Measurements from ENCODE around the gene FCN1. TPM values are rescaled to one million over a fixed set of nuclear protein-coding genes. Genes with fewer than 3 reads are reported as not detected.

Gene FCN1
- total RNA-seq, 3 donors from 2014 or later (not counting 1 experiment from before 2014, with no cell fraction given), result 22.7 to 70.3 (median 26.9) TPM

GRCh38 chr9:134962973-134963364 is 45.3 kb upstream of the FCN1 start:
- intact Hi-C loops (cut with micrococcal nuclease), result no loop called here
- Histone ChIP-seq H3K9me3 (ENCODE audit: control insufficient read depth, insufficient read depth, low read length) (no peaks in the 10 kb centered on the region), H3K36me3 (ENCODE audit: control insufficient read depth, insufficient read depth, low read length) (no peaks in the 10 kb centered on the region), H3K4me3 (ENCODE audit: low read length) (no peak overlapping the region), H3K27ac (ENCODE audit: low read length) (no peak overlapping the region), H3K4me1 (ENCODE audit: control insufficient read depth, insufficient read depth, low read length) (peaks cover 3% of the 10 kb centered on the region), H3K27me3 (ENCODE audit: control insufficient read depth, insufficient read depth, low read length) (no peaks in the 10 kb centered on the region)
- no peaks in the 10 kb centered on the region for H3K27me3 Mint-ChIP-seq (ENCODE audit: low read depth in 2 of 2)
- DNase-seq, result no peak
- TF ChIP-seq, protein P1, sequence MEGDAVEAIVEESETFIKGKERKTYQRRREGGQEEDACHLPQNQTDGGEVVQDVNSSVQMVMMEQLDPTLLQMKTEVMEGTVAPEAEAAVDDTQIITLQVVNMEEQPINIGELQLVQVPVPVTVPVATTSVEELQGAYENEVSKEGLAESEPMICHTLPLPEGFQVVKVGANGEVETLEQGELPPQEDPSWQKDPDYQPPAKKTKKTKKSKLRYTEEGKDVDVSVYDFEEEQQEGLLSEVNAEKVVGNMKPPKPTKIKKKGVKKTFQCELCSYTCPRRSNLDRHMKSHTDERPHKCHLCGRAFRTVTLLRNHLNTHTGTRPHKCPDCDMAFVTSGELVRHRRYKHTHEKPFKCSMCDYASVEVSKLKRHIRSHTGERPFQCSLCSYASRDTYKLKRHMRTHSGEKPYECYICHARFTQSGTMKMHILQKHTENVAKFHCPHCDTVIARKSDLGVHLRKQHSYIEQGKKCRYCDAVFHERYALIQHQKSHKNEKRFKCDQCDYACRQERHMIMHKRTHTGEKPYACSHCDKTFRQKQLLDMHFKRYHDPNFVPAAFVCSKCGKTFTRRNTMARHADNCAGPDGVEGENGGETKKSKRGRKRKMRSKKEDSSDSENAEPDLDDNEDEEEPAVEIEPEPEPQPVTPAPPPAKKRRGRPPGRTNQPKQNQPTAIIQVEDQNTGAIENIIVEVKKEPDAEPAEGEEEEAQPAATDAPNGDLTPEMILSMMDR (IDR thresholded peaks at IDR 0.05), result no peak
- no peaks in the 10 kb centered on the region for H3K9me3 Mint-ChIP-seq
- H3K36me3 Mint-ChIP-seq, result no peaks in the 10 kb centered on the region
- WGBS (ENCODE audit: insufficient coverage), result 91% methylated on average over 19 of the region's 19 CpGs
- ATAC-seq, result no peak
- no peak overlapping the region for H3K4me3 Mint-ChIP-seq
- no peak overlapping the region for H3K27ac Mint-ChIP-seq
- H3K4me1 Mint-ChIP-seq, result no peaks in the 10 kb centered on the region

GRCh38 chr9:134962065-134962972 is 44.6 kb upstream of the FCN1 start:
- Mint-ChIP-seq H3K27ac (no peak overlapping the region), H3K36me3 (no peaks in the 10 kb centered on the region), H3K9me3 (no peaks in the 10 kb centered on the region), H3K27me3 (ENCODE audit: low read depth in 2 of 2) (no peaks in the 10 kb centered on the region), H3K4me1 (no peaks in the 10 kb centered on the region), H3K4me3 (no peak overlapping the region)
- WGBS (ENCODE audit: insufficient coverage), result 86% methylated on average over 16 of the region's 16 CpGs
- H3K36me3 ChIP-seq (ENCODE audit: control insufficient read depth, insufficient read depth, low read length), result no peaks in the 10 kb centered on the region
- no peak overlapping the region for H3K27ac ChIP-seq (ENCODE audit: low read length)
- H3K4me3 ChIP-seq (ENCODE audit: low read length), result no peak overlapping the region
- TF ChIP-seq, protein P1 (IDR thresholded peaks at IDR 0.05), result no peak
- no peak for DNase-seq
- ATAC-seq, result no peak
- H3K9me3 ChIP-seq (ENCODE audit: control insufficient read depth, insufficient read depth, low read length), result no peaks in the 10 kb centered on the region
- no peaks in the 10 kb centered on the region for H3K27me3 ChIP-seq (ENCODE audit: control insufficient read depth, insufficient read depth, low read length)
- intact Hi-C loops (cut with micrococcal nuclease), result no loop called here
- peaks cover 3% of the 10 kb centered on the region for H3K4me1 ChIP-seq (ENCODE audit: control insufficient read depth, insufficient read depth, low read length)

DNA sequence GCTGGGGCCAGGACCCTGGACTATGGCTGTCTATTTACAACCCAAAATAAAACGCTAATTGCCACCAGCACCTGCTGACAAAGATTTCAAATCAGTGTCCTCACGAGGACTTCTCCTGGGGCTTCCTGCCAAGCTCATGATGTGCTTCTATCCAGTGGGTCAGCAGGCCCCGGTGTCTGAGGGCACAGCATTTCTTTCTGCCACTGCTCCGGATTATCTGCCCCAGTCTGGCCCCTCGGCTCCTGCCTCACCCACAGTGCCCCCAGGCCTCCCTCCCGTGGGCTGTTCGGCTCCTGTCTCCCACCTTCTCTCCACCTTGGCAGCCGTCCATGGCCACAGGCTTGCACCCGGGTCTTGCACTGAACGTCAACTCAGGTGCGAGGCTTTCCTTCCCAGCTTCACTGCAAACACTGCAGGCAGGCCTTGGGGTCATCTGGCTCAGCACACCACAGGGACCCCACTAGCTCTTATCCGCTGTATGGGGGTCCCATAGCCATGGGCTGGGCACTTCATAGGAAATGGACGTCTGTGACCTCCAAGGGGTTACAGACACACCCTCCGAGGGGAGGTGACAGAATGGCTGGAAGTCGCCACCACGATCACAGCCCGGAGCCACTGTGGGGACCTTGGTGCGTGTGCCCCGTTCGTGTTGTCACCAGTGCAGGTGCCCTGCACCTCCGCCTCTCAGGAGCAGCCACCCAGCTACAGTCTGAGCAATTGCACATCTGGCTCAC is 43.8 kb upstream of the FCN1 start:
- H3K9me3 Mint-ChIP-seq, result no peaks in the 10 kb centered on the region
- no peaks in the 10 kb centered on the region for H3K4me1 Mint-ChIP-seq
- H3K36me3 Mint-ChIP-seq, result no peaks in the 10 kb centered on the region
- H3K27ac Mint-ChIP-seq, result no peak overlapping the region
- WGBS (ENCODE audit: insufficient coverage), result 81% methylated on average over 21 of the region's 21 CpGs
- Histone ChIP-seq H3K9me3 (ENCODE audit: control insufficient read depth, insufficient read depth, low read length) (no peaks in the 10 kb centered on the region), H3K4me1 (ENCODE audit: control insufficient read depth, insufficient read depth, low read length) (peaks cover 3% of the 10 kb centered on the region), H3K4me3 (ENCODE audit: low read length) (no peak overlapping the region), H3K27me3 (ENCODE audit: control insufficient read depth, insufficient read depth, low read length) (no peaks in the 10 kb centered on the region), H3K27ac (ENCODE audit: low read length) (no peak overlapping the region), H3K36me3 (ENCODE audit: control insufficient read depth, insufficient read depth, low read length) (no peaks in the 10 kb centered on the region)
- TF ChIP-seq, protein P1 (IDR thresholded peaks at IDR 0.05), result no peak
- DNase-seq (no peak), ATAC-seq (no peak)
- no peaks in the 10 kb centered on the region for H3K27me3 Mint-ChIP-seq (ENCODE audit: low read depth in 2 of 2)
- H3K4me3 Mint-ChIP-seq, result no peak overlapping the region
- intact Hi-C loops (cut with micrococcal nuclease), result no loop called here
